Measurements from ENCODE around the gene MEGF11.

- TF ChIP-seq CTCF (IDR thresholded peaks at IDR 0.05) (no peak), POLR2A (IDR thresholded peaks at IDR 0.05) (no peak)
These were observed 244.5 kb downstream of the MEGF11 start for GRCh38 chr15:66008940-66009562.

All from uterus (tissue), 2 donors.